K562 (cell line): ENCODE results near the gene RPE65.

Experiments used
- SREBF2 ChIP-seq: sonication (generic); formaldehyde crosslinking; IDR thresholded peaks from 2 replicates; pipeline ENCODE4 v1.4.0; 2020; ENCODE audit warnings: mild to moderate bottlenecking, missing genetic modification reagents
- TFAM ChIP-seq: fragments of 250-450 bp; sonication (Bioruptor Pico); conservative IDR thresholded peaks from 2 replicates; pipeline ENCODE4 v1.5.0; 2021; ENCODE audit warnings: mild to moderate bottlenecking, moderate library complexity
- ZFP36 ChIP-seq: fragments of 150-350 bp; IDR thresholded peaks from 2 replicates; pipeline ENCODE4 v1.6.1; 2018; ENCODE audit warnings: low read length, low read depth; ENCODE audit not compliant: partially characterized antibody
- TF ChIP-seq, protein P1 (sequence below), 3 experiments: IDR thresholded peaks in 2 of 3; conservative IDR thresholded peaks in 1 of 3; 2 replicates each; pipeline ENCODE4 v1.5.1; 2011 to 2012; ENCODE audit warnings: low read length in 3 of 3, mild to moderate bottlenecking in 3 of 3, control low read depth in 2 of 3, improper control_type of control experiment in 1 of 3, inconsistent platforms in 1 of 3, low read depth in 1 of 3, mixed read lengths in 1 of 3, moderate library complexity in 1 of 3; ENCODE audit not compliant: insufficient read depth in 2 of 3

DNA sequence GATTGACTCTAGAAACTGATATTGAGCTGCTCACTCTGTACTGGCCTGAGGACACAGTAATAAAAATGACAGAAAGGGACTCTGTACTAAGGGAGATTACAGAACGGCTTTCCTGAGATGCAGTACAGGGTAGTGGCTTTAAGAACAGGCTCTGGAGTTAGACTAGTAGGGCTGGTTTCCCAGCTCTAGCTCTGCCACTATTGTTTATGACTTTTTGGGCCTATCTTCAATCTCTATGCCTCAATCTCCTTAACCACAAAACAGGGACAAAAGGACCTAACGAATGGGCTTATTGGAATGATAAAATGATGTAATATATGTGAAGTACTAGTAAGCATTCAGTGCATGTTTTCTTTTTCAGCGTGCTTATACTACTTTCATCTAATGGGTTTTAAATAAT, 45.8 kb upstream of the RPE65 start:
- no peak for TF ChIP-seq ZFP36
- TF ChIP-seq SREBF2 (CRISPR knock-in tag): no peak
- TF ChIP-seq TFAM (CRISPR knock-in tag): no peak
- TF ChIP-seq, protein P1, sequence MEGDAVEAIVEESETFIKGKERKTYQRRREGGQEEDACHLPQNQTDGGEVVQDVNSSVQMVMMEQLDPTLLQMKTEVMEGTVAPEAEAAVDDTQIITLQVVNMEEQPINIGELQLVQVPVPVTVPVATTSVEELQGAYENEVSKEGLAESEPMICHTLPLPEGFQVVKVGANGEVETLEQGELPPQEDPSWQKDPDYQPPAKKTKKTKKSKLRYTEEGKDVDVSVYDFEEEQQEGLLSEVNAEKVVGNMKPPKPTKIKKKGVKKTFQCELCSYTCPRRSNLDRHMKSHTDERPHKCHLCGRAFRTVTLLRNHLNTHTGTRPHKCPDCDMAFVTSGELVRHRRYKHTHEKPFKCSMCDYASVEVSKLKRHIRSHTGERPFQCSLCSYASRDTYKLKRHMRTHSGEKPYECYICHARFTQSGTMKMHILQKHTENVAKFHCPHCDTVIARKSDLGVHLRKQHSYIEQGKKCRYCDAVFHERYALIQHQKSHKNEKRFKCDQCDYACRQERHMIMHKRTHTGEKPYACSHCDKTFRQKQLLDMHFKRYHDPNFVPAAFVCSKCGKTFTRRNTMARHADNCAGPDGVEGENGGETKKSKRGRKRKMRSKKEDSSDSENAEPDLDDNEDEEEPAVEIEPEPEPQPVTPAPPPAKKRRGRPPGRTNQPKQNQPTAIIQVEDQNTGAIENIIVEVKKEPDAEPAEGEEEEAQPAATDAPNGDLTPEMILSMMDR (IDR thresholded peaks at IDR 0.05 in 2 of 3, conservative IDR thresholded peaks at IDR 0.05 in 1 of 3; ENCODE audit: insufficient read depth in 2 of 3, low read depth in 1 of 3, low read length in 3 of 3): no peak
